DOHH2 (cell line): ENCODE results near the gene ME3.

Source experiments
- H3F3A ChIP-seq: fragments of 200-600 bp; sonication (generic), shearing (Covaris generic); 2 replicates; pipeline ENCODE4 v1.6.0; 2016; ENCODE audit warnings: antibody characterized with exemption, mild to moderate bottlenecking; ENCODE audit not compliant: control insufficient read depth, insufficient read depth
- H3K27ac ChIP-seq: fragments of 200-600 bp; sonication (generic); 2 replicates; pipeline ENCODE4 v1.5.1; 2014; ENCODE audit warnings: low read depth, mild to moderate bottlenecking, low read length, moderate library complexity
- H3K27me3 ChIP-seq: fragments of 200-600 bp; sonication (generic); 2 replicates; pipeline ENCODE4 v1.6.1; 2014; ENCODE audit warnings: mild to moderate bottlenecking, low read length, mixed read lengths; ENCODE audit not compliant: control insufficient read depth
- H3K36me3 ChIP-seq: fragments of 200-600 bp; sonication (generic); 2 replicates; pipeline ENCODE4 v1.6.1; 2014; ENCODE audit warnings: mild to moderate bottlenecking, low read length, moderate library complexity, mixed read lengths; ENCODE audit not compliant: control insufficient read depth
- H3K4me1 ChIP-seq: fragments of 200-600 bp; sonication (generic); 2 replicates; pipeline ENCODE4 v1.6.1; 2014; ENCODE audit warnings: mild to moderate bottlenecking, low read length, mixed read lengths; ENCODE audit not compliant: control insufficient read depth
- H3K4me2 ChIP-seq: fragments of 200-600 bp; sonication (generic); 2 replicates; pipeline ENCODE4 v1.6.0; 2014; ENCODE audit warnings: mild to moderate bottlenecking, low read length, moderate library complexity
- H3K4me3 ChIP-seq: fragments of 200-600 bp; sonication (generic); 2 replicates; pipeline ENCODE4 v1.5.1; 2014; ENCODE audit warnings: mild to moderate bottlenecking, low read length, mixed read lengths
- H3K79me2 ChIP-seq: fragments of 200-600 bp; sonication (generic); 2 replicates; pipeline ENCODE4 v1.6.1; 2014; ENCODE audit warnings: mild to moderate bottlenecking, low read length, mixed read lengths; ENCODE audit not compliant: control insufficient read depth
- H3K9me2 ChIP-seq: fragments of 200-600 bp; sonication (generic); replicated peaks from 2 replicates; pipeline ENCODE4 v1.6.1; 2014; ENCODE audit warnings: mild to moderate bottlenecking, low read length, mixed read lengths; ENCODE audit not compliant: control insufficient read depth
- H3K9me3 ChIP-seq: fragments of 200-600 bp; sonication (generic); 2 replicates; pipeline ENCODE4 v1.6.1; 2014; ENCODE audit warnings: antibody characterized with exemption, low read length, mixed read lengths; ENCODE audit not compliant: control insufficient read depth, insufficient read depth
- H4K20me1 ChIP-seq: fragments of 200-600 bp; sonication (generic); 2 replicates; pipeline ENCODE4 v1.6.0; 2014; ENCODE audit warnings: low read depth, mild to moderate bottlenecking, antibody characterized with exemption, low read length, moderate library complexity; ENCODE audit not compliant: control insufficient read depth, insufficient read depth
- EZH2phosphoT487 ChIP-seq: fragments of 200-600 bp; sonication (generic); IDR thresholded peaks from 2 replicates; pipeline ENCODE4 v1.6.1; 2017; ENCODE audit warnings: borderline replicate concordance, mild to moderate bottlenecking, antibody characterized with exemption, low read length, moderate library complexity, mixed read lengths
- TF ChIP-seq, protein P1 (sequence below): fragments of 200-600 bp; sonication (generic); IDR thresholded peaks from one replicate; pipeline ENCODE4 v1.5.1; 2014; ENCODE audit warnings: antibody characterized with exemption, mild to moderate bottlenecking, low read depth, low read length; ENCODE audit not compliant: poor library complexity, severe bottlenecking

ME3 gene

DNA sequence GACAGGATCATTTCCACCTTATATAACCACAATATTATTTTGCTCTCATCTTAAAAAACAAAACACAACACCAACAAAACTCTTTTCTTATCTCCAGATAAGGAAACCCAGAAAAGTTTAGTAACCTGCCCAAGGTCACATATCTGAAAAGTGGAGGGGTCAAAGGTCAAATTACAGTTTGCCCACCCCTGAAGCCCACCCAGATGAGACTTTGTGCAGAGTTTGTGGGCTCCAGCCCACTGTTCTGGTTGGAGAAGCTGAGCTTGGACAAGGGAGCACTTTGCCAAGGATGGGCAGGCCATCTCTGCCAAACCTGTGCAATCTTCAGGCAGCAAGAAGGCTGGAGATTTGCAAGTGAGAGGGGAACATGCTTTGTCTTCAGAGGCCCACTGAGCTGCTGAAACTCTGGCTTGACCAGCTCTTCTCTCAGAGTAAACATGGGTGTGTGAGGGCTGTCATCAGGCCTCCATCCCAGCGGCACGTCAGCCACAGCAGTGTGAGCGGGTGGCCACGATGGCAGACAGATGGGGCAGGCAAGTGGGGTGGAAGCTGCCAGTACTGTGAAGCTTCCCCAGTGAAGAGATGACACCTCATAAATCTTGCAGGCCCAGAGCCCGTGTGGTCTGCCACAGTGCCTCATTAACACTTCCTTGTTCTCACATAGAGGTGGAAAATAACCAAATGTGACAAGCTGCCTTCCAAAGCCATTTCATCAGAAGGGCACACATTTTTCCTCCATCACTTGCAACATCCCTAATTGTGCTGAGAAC is 186.0 kb downstream of the ME3 start:
- H3K9me2 ChIP-seq, result no peaks in the 10 kb centered on the region
- no peaks in the 10 kb centered on the region for H3K4me1 ChIP-seq
- no peaks in the 10 kb centered on the region for H3K27me3 ChIP-seq
- H3K79me2 ChIP-seq, result no peaks in the 10 kb centered on the region
- no peak overlapping the region for H3K4me3 ChIP-seq
- no peaks in the 10 kb centered on the region for H4K20me1 ChIP-seq
- TF ChIP-seq EZH2phosphoT487, result no peak
- TF ChIP-seq, protein P1, sequence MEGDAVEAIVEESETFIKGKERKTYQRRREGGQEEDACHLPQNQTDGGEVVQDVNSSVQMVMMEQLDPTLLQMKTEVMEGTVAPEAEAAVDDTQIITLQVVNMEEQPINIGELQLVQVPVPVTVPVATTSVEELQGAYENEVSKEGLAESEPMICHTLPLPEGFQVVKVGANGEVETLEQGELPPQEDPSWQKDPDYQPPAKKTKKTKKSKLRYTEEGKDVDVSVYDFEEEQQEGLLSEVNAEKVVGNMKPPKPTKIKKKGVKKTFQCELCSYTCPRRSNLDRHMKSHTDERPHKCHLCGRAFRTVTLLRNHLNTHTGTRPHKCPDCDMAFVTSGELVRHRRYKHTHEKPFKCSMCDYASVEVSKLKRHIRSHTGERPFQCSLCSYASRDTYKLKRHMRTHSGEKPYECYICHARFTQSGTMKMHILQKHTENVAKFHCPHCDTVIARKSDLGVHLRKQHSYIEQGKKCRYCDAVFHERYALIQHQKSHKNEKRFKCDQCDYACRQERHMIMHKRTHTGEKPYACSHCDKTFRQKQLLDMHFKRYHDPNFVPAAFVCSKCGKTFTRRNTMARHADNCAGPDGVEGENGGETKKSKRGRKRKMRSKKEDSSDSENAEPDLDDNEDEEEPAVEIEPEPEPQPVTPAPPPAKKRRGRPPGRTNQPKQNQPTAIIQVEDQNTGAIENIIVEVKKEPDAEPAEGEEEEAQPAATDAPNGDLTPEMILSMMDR, result no peak
- no peaks in the 10 kb centered on the region for H3K9me3 ChIP-seq
- no peaks in the 10 kb centered on the region for H3F3A ChIP-seq
- H3K27ac ChIP-seq, result no peak overlapping the region
- H3K36me3 ChIP-seq, result no peaks in the 10 kb centered on the region
- H3K4me2 ChIP-seq, result no peak overlapping the region

DNA sequence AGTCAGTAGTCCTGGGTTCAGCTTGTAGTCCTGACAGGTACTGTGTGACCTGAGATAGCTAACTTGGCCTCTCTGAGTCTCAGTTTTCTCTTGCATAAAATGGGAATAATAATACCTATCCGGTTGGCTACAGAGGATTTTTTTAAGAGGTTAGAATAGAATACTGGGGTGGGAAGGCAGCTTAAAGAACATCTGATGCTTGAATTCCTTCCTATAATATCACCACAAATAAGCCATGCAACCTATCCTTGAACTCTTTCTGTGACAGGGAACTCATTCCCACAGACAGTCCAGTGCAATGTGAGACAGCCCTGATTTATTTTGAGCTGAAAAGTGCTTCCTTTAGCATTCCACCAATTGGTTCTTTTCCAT is 187.6 kb downstream of the ME3 start:
- H3K36me3 ChIP-seq, result no peaks in the 10 kb centered on the region
- no peaks in the 10 kb centered on the region for H3K9me2 ChIP-seq
- H3K27ac ChIP-seq, result no peak overlapping the region
- H3K4me3 ChIP-seq, result no peak overlapping the region
- H4K20me1 ChIP-seq, result no peaks in the 10 kb centered on the region
- H3K9me3 ChIP-seq, result no peaks in the 10 kb centered on the region
- no peaks in the 10 kb centered on the region for H3K79me2 ChIP-seq
- no peak overlapping the region for H3K4me2 ChIP-seq
- H3F3A ChIP-seq, result no peaks in the 10 kb centered on the region
- H3K4me1 ChIP-seq, result no peaks in the 10 kb centered on the region
- no peaks in the 10 kb centered on the region for H3K27me3 ChIP-seq
- TF ChIP-seq EZH2phosphoT487, result no peak
- TF ChIP-seq, protein P1, result no peak

DNA sequence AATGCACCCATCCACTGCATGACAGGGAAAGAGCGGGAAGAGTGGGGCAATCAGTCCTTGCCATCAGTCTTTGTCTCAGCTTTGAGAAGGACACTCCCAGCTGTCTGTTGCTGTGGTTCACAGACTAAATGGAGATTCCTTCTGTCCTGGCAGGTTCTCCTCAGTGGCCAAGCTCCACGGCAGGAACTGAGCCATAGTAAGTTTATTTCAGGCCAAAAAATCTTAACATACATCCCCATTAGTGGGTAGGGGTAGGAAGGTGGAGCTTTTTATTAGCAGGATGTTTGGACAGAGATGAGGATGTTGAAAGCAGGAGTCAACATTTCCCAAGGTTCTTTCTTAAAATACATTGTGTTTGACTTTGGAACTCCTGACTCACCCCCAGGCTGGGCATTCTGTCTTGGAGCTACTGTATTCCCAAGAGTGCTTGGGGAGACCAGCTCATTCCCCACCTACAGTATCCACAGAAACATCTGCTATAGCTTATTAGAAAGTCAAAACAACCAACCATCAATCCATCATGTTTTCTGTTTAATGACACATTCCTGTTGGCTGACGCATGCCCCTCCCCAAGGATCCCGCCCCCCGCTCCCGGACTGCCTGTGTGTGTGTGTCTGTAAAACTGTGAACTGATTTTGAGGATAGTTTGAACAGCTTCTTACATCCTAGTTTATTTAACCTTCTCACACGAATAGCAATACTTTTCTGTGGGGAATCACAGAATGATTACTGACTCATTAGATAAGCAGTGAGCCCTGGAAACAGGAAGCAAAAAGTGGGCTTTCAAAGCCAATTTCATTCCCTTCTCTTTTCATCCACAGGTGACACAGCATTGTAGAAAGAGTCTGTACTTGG is 188.2 kb downstream of the ME3 start:
- H3K4me2 ChIP-seq, result no peak overlapping the region
- H3K4me3 ChIP-seq, result no peak overlapping the region
- H3K4me1 ChIP-seq, result no peaks in the 10 kb centered on the region
- H3K9me3 ChIP-seq, result no peaks in the 10 kb centered on the region
- TF ChIP-seq EZH2phosphoT487, result no peak
- TF ChIP-seq, protein P1, result no peak
- H3K36me3 ChIP-seq, result no peaks in the 10 kb centered on the region
- no peak overlapping the region for H3K27ac ChIP-seq
- H3K9me2 ChIP-seq, result no peaks in the 10 kb centered on the region
- no peaks in the 10 kb centered on the region for H3F3A ChIP-seq
- H4K20me1 ChIP-seq, result no peaks in the 10 kb centered on the region
- no peaks in the 10 kb centered on the region for H3K79me2 ChIP-seq
- no peaks in the 10 kb centered on the region for H3K27me3 ChIP-seq
